Hepatocyte (in vitro differentiated cells): ENCODE measurements around the gene TMED10.

ENCODE experiments used
- EZH2 ChIP-seq: fragments of 200-600 bp; sonication (generic); IDR thresholded peaks from 2 replicates; pipeline ENCODE4 v1.6.1; 2016; ENCODE audit warnings: antibody characterized with exemption, mild to moderate bottlenecking, borderline replicate concordance
- TF ChIP-seq, protein P1 (sequence below): fragments of 200-600 bp; sonication (generic); IDR thresholded peaks from 2 replicates; pipeline ENCODE4 v1.5.1; 2016; ENCODE audit warnings: antibody characterized with exemption, mild to moderate bottlenecking; ENCODE audit not compliant: poor library complexity

- TF ChIP-seq, protein P1, sequence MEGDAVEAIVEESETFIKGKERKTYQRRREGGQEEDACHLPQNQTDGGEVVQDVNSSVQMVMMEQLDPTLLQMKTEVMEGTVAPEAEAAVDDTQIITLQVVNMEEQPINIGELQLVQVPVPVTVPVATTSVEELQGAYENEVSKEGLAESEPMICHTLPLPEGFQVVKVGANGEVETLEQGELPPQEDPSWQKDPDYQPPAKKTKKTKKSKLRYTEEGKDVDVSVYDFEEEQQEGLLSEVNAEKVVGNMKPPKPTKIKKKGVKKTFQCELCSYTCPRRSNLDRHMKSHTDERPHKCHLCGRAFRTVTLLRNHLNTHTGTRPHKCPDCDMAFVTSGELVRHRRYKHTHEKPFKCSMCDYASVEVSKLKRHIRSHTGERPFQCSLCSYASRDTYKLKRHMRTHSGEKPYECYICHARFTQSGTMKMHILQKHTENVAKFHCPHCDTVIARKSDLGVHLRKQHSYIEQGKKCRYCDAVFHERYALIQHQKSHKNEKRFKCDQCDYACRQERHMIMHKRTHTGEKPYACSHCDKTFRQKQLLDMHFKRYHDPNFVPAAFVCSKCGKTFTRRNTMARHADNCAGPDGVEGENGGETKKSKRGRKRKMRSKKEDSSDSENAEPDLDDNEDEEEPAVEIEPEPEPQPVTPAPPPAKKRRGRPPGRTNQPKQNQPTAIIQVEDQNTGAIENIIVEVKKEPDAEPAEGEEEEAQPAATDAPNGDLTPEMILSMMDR = no peak
- no peak for TF ChIP-seq EZH2
These were observed 24.6 kb downstream of the TMED10 start for GRCh38 chr14:75151851-75152250.
